GM13976 (cell line): ENCODE results near the gene RAD51D.

ENCODE experiments used
- DNase-seq: peaks from one replicate; pipeline ENCODE4 v3.0.0; 2012; ENCODE audit warnings: low spot score
- CTCF ChIP-seq: IDR thresholded peaks from 2 replicates; pipeline ENCODE4 v1.5.1; 2012; ENCODE audit warnings: borderline replicate concordance, mild to moderate bottlenecking; ENCODE audit not compliant: insufficient read depth; ENCODE audit errors: extremely low read depth, missing control alignments, control extremely low read depth
- in situ Hi-C: fragments of 300-500 bp; cut with MboI; formaldehyde crosslinking; loops from one replicate; pipeline ENCODE4 v1.12.0; 2022; ENCODE audit warnings: low sequenced_read_pairs, mixed read lengths, inconsistent platforms; ENCODE audit not compliant: unreplicated experiment

RAD51D gene

DNA sequence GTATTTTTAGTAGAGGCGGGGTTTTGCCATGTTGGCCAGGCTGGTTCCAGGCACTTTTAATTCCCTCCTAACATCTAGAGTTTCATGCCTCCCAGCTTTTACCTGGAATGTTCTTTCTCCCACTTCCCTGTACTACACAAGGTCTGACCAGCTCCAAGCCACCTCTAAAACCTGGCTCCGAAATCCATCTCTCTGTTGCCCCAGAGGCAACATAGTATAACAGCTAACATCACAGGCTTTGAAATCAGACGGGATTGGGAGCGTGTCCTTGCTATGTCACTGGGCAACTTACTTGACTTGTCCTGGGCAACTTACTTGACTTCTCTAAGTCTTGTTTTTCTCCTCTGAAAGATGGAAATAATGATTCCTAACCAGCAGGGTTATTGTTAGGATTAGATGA lies 43.1 kb upstream of the RAD51D start:
- no peak for DNase-seq
- no peak for TF ChIP-seq CTCF
- in situ Hi-C loops, result loop anchor here (25.0 kb wide), 1 partner anchor 575 kb away; the partner anchor contains the start of gene RASL10B

DNA sequence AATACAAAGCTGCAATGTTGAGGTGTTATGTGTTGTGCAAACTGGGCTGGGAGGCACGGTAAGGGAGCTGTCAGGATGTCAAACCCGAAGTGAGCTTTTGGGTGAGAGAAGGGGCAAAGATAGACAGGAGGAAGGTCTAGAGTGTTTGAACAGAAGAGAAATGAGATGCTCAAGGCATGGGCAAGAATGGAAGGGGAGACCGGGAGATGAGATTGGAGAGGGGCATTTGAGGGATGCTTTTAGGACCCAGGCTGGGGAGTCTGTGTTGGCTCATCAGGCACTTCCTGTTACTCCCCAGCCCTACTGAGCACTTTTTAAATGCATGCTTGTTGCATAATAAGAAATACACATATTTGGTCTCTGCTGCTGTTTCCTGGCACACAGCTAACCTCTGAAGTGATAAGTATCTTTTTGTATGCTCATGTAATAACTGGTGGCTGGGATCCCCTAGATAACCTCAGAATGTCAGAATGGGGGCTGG lies 41.7 kb upstream of the RAD51D start:
- DNase-seq, result no peak
- in situ Hi-C loops, result loop anchor here (25.0 kb wide), 1 partner anchor 576 kb away; the partner anchor contains the start of gene RASL10B
- no peak for TF ChIP-seq CTCF

- no peak for TF ChIP-seq CTCF
- no peak for DNase-seq
- in situ Hi-C loops, result loop anchor here (25.0 kb wide), 1 partner anchor 577 kb away; the partner anchor contains the start of gene RASL10B
These were observed 40.9 kb upstream of the RAD51D start for GRCh38 chr17:35160354-35161201.

DNA sequence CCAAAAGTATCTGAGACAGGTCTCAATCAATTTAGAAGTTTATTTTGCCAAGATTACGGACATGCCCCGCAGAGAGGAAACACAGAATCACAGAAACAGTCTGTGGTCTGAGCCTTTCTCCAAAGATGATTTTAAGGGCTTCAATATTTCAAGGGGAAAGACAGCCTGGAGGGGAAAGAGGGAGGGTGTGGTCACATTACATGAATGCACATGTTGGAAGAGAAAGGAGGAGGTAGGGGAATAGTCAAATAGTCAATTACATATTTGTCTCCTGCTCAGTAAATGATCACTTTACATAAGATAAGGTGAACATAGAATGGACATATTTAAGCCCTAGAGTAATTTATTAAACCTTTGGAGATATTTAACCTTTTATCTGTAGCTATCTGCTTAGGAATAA lies 40.3 kb upstream of the RAD51D start:
- in situ Hi-C loops, result loop anchor here (25.0 kb wide), 1 partner anchor 577 kb away; the partner anchor contains the start of gene RASL10B
- DNase-seq, result no peak

DNA sequence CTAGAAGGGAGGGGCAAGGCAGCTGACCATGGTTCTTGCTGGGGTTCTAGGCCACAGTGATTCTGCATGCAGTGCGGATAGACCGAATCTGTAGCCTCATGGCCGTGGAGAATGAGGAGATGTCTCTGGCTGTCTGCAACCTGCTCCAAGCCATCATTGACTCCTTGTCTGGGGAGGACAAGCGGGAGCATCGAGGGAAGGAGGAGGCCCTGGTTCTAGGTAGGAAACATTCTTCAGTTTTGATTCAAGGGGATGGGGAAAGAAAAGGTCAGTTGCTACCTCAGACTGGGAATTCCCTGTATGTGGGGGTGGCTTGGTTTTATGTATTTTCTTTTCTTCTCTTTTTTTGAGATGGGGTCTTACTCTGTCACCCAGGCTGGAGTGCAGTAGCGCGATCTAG lies 35.6 kb upstream of the RAD51D start:
- DNase-seq, result no peak
- no peak for TF ChIP-seq CTCF
- in situ Hi-C loops, result loop anchor here (25.0 kb wide), 1 partner anchor 582 kb away; the partner anchor contains the start of gene RASL10B

More for the DNA sequence above, 40.3 kb upstream of the RAD51D start:
- TF ChIP-seq CTCF, result no peak

DNA sequence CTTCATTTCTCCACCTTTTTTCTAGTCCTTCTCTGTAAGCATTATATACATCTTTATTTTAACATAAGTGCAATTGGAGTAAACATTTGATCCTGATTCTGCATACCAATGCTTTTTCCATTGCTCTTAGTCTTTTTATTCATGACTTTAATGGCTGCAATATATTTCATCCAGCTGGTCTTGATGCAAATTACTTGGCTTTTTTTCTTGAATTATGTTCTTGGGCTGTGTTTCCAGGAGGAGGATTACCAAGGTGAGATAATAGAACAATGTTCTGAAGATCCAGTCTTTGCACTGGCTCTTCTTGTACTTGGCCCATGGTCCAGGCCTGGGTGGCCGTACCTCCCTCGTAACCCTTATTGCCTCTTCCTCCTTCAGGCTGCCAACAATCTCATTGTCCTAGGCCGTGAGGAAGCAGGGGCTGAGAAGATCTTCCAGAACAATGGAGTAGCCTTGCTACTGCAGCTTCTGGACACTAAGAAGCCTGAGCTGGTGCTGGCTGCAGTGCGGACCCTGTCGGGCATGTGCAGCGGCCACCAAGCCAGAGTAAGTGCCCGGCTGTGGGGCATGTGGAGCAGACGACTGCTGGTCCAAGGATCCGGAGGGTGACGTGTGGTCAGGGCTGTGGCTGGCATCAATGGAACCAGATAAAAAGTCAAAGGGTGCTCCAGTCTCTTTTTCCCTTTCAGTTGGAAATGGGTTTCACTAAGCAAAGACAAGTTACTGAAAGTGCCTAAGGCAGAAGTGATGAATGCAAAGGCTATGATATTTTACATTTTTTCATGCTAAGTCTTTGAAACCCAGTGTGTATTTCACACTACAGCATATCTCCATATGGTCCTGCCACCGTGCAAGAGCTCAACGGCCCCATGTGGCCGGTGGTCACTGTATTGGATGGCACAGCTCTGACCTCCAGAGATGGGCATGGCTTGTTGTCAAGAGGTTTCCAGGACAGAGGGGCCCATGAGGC lies 34.8 kb upstream of the RAD51D start:
- no peak for TF ChIP-seq CTCF
- in situ Hi-C loops, result loop anchor here (25.0 kb wide), 1 partner anchor 583 kb away; the partner anchor contains the start of gene RASL10B
- no peak for DNase-seq
